Measurements from ENCODE around the gene MDP1.
"Not testable (repeated sequence)": the region's sequence is repeated elsewhere in the genome, so short reads cannot be mapped to it uniquely, and the experiment has no call there.

MDP1 gene

GRCh38 chr14:24207104-24207551 lies 8.7 kb downstream of the MDP1 start:
- DNase-seq, result no peak
- TF ChIP-seq GATA1 (IDR thresholded peaks at IDR 0.05; ENCODE audit: low read depth, low read length), result no peak
- no peak for TF ChIP-seq POLR2A (IDR thresholded peaks at IDR 0.05; ENCODE audit: low read length)

DNA sequence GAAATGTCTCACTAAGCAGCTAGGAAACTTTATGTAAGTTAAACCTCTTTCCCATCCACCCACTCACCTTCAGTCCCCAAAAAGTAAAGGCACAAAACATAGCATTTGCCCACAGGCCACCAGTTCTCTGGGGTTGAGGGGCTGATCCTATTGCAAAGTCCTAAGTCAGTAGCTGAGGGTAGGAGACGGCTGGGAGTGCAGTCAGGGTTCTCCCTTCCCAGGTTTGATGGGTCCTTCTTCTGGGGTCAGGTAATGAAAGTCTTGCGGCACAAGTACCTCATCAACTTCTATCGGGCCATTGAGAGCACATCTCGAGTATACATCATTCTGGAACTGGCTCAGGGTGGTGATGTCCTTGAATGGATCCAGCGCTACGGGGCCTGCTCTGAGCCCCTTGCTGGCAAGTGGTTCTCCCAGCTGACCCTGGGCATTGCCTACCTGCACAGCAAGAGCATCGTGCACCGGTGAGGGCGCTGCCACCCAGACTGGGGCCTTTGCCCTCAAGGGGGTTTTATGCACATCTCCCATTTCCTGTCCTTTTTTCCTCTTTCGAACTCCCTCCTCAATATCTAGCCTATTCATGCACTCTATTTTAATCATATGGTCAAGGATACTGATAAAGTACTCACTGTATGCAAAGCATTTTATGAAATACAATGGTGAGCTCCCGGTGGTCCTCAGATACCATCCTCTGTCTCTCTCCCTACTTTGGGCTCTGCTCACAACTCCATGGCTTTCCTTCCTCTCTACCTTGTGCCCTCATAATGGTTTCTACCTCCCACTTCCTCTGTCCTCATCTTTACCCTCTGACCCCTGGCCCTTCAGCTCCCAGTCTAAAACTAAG lies 9.4 kb downstream of the MDP1 start:
- DNase-seq, result no peak
- TF ChIP-seq GATA1 (IDR thresholded peaks at IDR 0.05; ENCODE audit: low read depth, low read length), result no peak
- no peak for TF ChIP-seq POLR2A (IDR thresholded peaks at IDR 0.05; ENCODE audit: low read length)

DNA sequence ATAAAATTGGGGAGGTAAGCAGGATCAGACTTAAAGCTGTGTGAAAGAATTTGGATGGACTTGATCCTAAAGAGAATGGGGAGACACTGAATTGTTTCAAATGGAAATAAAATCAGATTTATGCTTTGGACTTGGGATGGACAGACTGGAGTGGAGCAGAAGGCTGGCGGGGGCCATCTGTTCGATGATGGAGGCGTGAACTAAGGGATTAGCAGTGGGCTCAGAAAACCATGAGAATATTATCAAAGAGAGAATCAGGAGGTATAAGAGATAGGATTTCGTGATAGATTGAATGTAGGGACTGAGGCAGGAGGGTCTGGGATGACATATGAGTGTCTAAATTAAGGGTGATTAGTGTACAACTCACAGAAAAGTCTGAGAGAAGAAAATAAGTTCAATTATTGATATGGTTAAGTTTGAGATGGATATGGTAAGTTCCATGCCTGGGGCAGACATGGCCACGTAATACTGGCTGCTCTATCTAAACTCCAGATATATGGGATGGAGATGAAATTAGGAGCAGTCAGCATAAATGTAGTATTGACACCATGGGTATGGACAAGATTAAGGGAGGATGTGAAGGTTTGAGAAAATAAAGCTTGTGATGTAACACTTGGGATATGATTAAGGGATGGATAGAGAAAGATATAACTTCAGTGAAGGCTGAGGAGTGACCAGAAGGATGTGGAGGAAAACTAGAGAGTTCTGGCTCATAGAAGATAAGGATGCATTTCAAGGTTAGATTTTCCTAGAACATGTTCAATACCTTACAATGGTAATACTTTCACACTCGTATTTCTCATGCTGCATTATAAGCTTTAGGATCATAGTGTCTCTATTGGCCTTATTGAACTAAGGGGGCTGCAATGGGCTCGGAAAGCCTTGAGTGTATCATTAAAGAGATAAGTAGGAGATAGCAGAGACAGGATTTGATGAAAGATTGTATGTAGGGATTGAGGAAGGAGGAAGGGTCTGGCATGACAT lies 11.4 kb downstream of the MDP1 start:
- TF ChIP-seq POLR2A (IDR thresholded peaks at IDR 0.05; ENCODE audit: low read length) (no peak), GATA1 (IDR thresholded peaks at IDR 0.05; ENCODE audit: low read depth, low read length) (no peak)
- no peak for DNase-seq

GRCh38 chr14:24203249-24203886 lies 12.5 kb downstream of the MDP1 start:
- not testable (repeated sequence) for DNase-seq

DNA sequence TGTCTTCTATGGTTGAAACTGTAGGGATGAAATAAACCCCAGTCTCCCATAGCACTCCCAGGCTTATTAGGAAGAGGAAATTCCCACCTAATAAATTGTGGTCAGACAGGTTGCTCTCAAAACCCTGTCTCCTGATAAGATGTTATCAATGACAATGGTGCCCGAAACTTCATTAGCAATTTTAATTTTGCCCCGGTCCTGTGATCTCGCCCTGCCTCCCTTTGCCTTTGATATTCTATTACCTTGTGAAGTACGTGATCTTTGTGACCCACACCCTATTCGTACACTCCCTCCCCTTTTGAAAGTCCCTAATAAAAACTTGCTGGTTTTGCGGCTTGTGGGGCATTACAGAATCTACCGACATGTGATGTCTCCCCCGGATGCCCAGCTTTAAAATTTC lies 13.3 kb downstream of the MDP1 start:
- not testable (repeated sequence) for DNase-seq

DNA sequence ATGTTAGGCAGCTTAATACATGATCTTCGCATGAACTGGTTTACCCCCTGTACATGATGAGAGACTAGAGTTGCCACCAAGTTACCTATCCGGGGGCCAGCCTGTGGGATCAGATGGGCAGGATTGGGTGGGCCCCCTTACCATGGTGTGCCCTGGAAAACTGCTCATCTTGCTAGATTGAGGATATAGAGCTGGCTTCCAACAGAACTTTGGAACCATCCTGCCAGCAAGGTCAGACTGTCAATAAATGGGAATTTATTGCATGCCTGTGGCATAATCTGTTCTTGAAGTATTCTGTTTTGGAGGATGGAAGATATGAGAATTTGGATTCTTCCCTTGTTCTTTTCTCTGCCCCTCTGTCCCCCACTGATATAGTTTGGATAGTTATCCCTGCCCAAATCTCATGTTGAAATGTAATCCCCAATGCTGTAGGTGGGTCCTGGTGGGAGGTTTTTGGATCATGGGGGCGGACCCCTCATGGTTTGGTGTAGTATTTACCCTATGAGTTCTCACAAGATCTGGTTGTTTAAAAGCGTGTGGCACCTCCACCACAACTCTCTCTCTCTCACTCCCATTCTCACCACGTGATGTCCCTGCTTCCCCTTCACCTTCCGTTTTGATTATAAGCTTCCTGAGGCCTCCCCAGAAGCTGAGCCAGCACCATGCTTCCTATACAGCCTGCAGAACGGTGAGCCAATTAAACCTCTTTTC lies 16.9 kb downstream of the MDP1 start:
- no peak for DNase-seq
- TF ChIP-seq POLR2A (IDR thresholded peaks at IDR 0.05; ENCODE audit: low read length) (no peak), GATA1 (IDR thresholded peaks at IDR 0.05; ENCODE audit: low read depth, low read length) (no peak)

- no peak for TF ChIP-seq GATA1 (IDR thresholded peaks at IDR 0.05; ENCODE audit: low read depth, low read length)
- no peak for TF ChIP-seq POLR2A (IDR thresholded peaks at IDR 0.05; ENCODE audit: low read length)
Observed at GRCh38 chr14:24197056-24197450, 18.8 kb downstream of the MDP1 start.

GRCh38 chr14:24196071-24197055 lies 19.5 kb downstream of the MDP1 start:
- TF ChIP-seq POLR2A (IDR thresholded peaks at IDR 0.05; ENCODE audit: low read length) (no peak), GATA1 (IDR thresholded peaks at IDR 0.05; ENCODE audit: low read depth, low read length) (no peak)
- DNase-seq, result peak; percentile 63 to 72

More at GRCh38 chr14:24197056-24197450, 18.8 kb downstream of the MDP1 start:
- DNase-seq, result peak; percentile 32 to 52

DNA sequence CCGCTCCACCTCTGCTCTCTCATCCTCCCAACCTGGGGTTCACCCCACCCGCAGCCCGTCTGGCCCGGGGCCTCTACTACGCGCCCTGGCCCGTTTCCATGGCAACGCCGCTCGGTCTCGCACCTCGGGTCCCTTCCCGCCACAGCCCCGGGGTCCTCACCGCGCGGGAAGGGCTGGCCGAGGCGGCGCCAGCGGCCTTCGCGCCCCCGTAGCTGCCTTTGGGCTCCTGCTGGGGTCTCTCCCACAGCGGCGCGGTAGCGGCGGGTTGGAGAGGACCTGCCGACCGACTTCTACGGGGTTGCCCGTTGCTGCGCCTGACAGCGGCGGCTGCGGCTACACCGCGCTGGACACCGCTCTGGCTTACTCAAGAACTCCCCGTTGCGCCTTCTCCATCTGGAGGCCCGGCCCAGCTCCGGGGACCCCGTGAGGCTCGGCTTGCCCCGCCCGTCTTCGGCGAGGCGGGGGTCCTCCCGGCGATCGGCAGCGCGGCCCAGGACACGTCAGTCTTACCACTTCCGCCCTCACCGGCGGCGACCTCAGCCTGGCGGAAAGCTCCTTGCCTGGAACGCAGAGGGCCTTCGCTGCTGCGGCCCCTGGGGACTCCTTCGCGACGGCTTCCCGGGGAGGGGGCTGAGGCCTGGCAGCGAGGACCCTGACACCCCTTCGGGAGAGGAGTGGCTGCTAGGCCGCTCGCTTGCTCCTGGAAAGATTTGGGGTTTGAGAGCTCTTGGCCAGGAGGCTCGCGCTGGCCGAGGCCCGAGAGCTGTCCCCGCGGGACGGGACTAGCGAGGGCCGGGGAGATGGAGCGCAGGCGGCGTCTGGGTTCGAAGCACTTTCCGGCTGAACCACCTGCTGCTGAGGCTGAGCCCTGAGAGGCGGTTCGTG lies 20.4 kb downstream of the MDP1 start, which contains the start of gene TM9SF1:
Gene TM9SF1 (minus strand): TSS at position 256 of the 885 bp plus-strand sequence. CDS start 422 bp downstream, outside the sequence.
- peak; percentile 92 to 93 for DNase-seq
- TF ChIP-seq GATA1 (IDR thresholded peaks at IDR 0.05; ENCODE audit: low read depth, low read length) (no peak), POLR2A (IDR thresholded peaks at IDR 0.05; ENCODE audit: low read length) (peak; percentile 84)

DNA sequence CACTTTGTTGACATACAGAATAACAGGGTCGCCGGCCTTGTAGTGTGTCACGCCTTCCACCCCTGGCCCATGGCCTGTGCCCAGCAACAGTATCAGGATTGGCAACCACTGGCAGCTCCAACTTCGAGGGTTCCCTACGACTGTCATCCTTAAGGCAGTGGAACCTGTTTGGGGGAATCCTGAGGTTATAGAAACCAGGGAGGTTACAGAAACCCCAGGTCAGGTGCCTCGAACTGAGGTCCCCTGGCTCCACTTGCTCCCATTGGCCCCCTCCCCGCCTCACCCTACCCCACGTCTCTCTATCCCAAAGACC lies 21.0 kb downstream of the MDP1 start:
- TF ChIP-seq GATA1 (IDR thresholded peaks at IDR 0.05; ENCODE audit: low read depth, low read length) (no peak), POLR2A (IDR thresholded peaks at IDR 0.05; ENCODE audit: low read length) (no peak)
- DNase-seq, result no peak

GRCh38 chr14:24194186-24194872 lies 21.5 kb downstream of the MDP1 start:
- peak in 1 of 2 experiments; percentile 31 for DNase-seq
- no peak for TF ChIP-seq GATA1 (IDR thresholded peaks at IDR 0.05; ENCODE audit: low read depth, low read length)
- TF ChIP-seq POLR2A (IDR thresholded peaks at IDR 0.05; ENCODE audit: low read length), result no peak

Measured in erythroblast (primary cell).